GM21737 (cell line): Measurements from ENCODE around the gene STAP1.
"Not testable (repeated sequence)": the region's sequence is repeated elsewhere in the genome, so short reads cannot be mapped to it uniquely, and the experiment has no call there.

Experiments used
- ATAC-seq: cut with Tn5 transposase; IDR thresholded peaks from one replicate; pipeline ENCODE4 v1.9.1; 2021; ENCODE audit warnings: mild to moderate bottlenecking, moderate library complexity; ENCODE audit not compliant: unreplicated experiment

Gene STAP1

GRCh38 chr4:67558493-67558892 lies at the start of gene STAP1:
Gene STAP1, plus strand, starts transcription at chr4:67558727. Its CDS starts 83 bp downstream, at chr4:67558810.
- peak; percentile 60 for ATAC-seq

- ATAC-seq: no peak
Observed at GRCh38 chr4:67512501-67512900, 46.0 kb upstream of the STAP1 start.

- no peak for ATAC-seq
Observed at GRCh38 chr4:67520141-67520540, 38.4 kb upstream of the STAP1 start.

- peak; percentile 86 for ATAC-seq
Observed at GRCh38 chr4:67521506-67521905, 37.0 kb upstream of the STAP1 start.

- no peak for ATAC-seq
Observed at GRCh38 chr4:67522230-67522629, 36.3 kb upstream of the STAP1 start.

- ATAC-seq: no peak
Observed at GRCh38 chr4:67522851-67523671, 35.5 kb upstream of the STAP1 start.

- not testable (repeated sequence) for ATAC-seq
Observed at GRCh38 chr4:67524140-67524539, 34.4 kb upstream of the STAP1 start.

GRCh38 chr4:67531379-67531962 lies 27.1 kb upstream of the STAP1 start:
- no peak for ATAC-seq

GRCh38 chr4:67532397-67532796 lies 26.1 kb upstream of the STAP1 start:
- ATAC-seq: not testable (repeated sequence)

- no peak for ATAC-seq
Observed at GRCh38 chr4:67533112-67533511, 25.4 kb upstream of the STAP1 start.

GRCh38 chr4:67535280-67535840 lies 23.2 kb upstream of the STAP1 start:
- ATAC-seq: no peak

GRCh38 chr4:67539830-67540229 lies 18.7 kb upstream of the STAP1 start:
- no peak for ATAC-seq

GRCh38 chr4:67542076-67542475 lies 16.5 kb upstream of the STAP1 start:
- ATAC-seq: no peak

GRCh38 chr4:67545199-67546003 lies 13.1 kb upstream of the STAP1 start, which contains the start of gene CENPC:
Gene CENPC, minus strand, starts transcription at chr4:67545503. Its CDS starts 148 bp downstream, at chr4:67545355.
- ATAC-seq: peak; percentile 96

GRCh38 chr4:67546004-67546356 lies 12.5 kb upstream of the STAP1 start:
- ATAC-seq: no peak

- no peak for ATAC-seq
Observed at GRCh38 chr4:67546971-67547370, 11.6 kb upstream of the STAP1 start.

GRCh38 chr4:67549123-67549522 lies 9.4 kb upstream of the STAP1 start:
- ATAC-seq: peak; percentile 23

GRCh38 chr4:67550451-67550850 lies 8.1 kb upstream of the STAP1 start:
- no peak for ATAC-seq

- ATAC-seq: no peak
Observed at GRCh38 chr4:67550857-67551256, 7.7 kb upstream of the STAP1 start.

GRCh38 chr4:67552146-67552792 lies 6.3 kb upstream of the STAP1 start:
- not testable (repeated sequence) for ATAC-seq

GRCh38 chr4:67554096-67554495 lies 4.4 kb upstream of the STAP1 start:
- ATAC-seq: no peak
